ENCODE measurements around the gene APOF. TPM values are rescaled to one million over a fixed set of nuclear protein-coding genes. Genes with fewer than 3 reads are reported as not detected.
"Not testable (repeated sequence)": the region's sequence is repeated elsewhere in the genome, so short reads cannot be mapped to it uniquely, and the experiment has no call there.

The APOF gene
- total and polyA plus RNA-seq, 9 donors = not detected

- Histone ChIP-seq H3K36me3 (ENCODE audit: control insufficient read depth, insufficient read depth, low read length) (peaks cover 3% of the 10 kb centered on the region), H3K27me3 (ENCODE audit: control insufficient read depth, insufficient read depth, low read length) (no peaks in the 10 kb centered on the region), H3K27ac (ENCODE audit: low read length) (peak overlapping the region; percentile 95), H3K4me3 (ENCODE audit: low read length) (peak overlapping the region; percentile 57), H3K9me3 (replicated peaks; ENCODE audit: control insufficient read depth, low read depth, low read length) (no peaks in the 10 kb centered on the region), H3K4me1 (ENCODE audit: control insufficient read depth, insufficient read depth, low read length) (peaks cover 13% of the 10 kb centered on the region)
- no peak for DNase-seq
- WGBS (ENCODE audit: insufficient coverage) = no CpG with 5 or more reads among the region's 8 CpGs
These were observed 29.4 kb downstream of the APOF start for GRCh38 chr12:56333197-56333678.

GRCh38 chr12:56332512-56333196 lies 30.0 kb downstream of the APOF start:
- 98% methylated on average over 5 of the region's 11 CpGs for WGBS (ENCODE audit: insufficient coverage)
- H3K27ac ChIP-seq (ENCODE audit: low read length) = peak overlapping the region; percentile 95
- DNase-seq = no peak
- peak overlapping the region; percentile 57 for H3K4me3 ChIP-seq (ENCODE audit: low read length)
- no peaks in the 10 kb centered on the region for H3K27me3 ChIP-seq (ENCODE audit: control insufficient read depth, insufficient read depth, low read length)
- peaks cover 9% of the 10 kb centered on the region for H3K36me3 ChIP-seq (ENCODE audit: control insufficient read depth, insufficient read depth, low read length)
- H3K9me3 ChIP-seq (replicated peaks; ENCODE audit: control insufficient read depth, low read depth, low read length) = no peaks in the 10 kb centered on the region
- H3K4me1 ChIP-seq (ENCODE audit: control insufficient read depth, insufficient read depth, low read length) = peaks cover 13% of the 10 kb centered on the region

- WGBS (ENCODE audit: insufficient coverage) = no CpG with 5 or more reads among the region's 7 CpGs
- H3K4me3 ChIP-seq (ENCODE audit: low read length) = no peak overlapping the region
- peaks cover 25% of the 10 kb centered on the region for H3K36me3 ChIP-seq (ENCODE audit: control insufficient read depth, insufficient read depth, low read length)
- H3K4me1 ChIP-seq (ENCODE audit: control insufficient read depth, insufficient read depth, low read length) = peaks cover 13% of the 10 kb centered on the region
- no peaks in the 10 kb centered on the region for H3K27me3 ChIP-seq (ENCODE audit: control insufficient read depth, insufficient read depth, low read length)
- no peak overlapping the region for H3K27ac ChIP-seq (ENCODE audit: low read length)
- no peaks in the 10 kb centered on the region for H3K9me3 ChIP-seq (replicated peaks; ENCODE audit: control insufficient read depth, low read depth, low read length)
- no peak for DNase-seq
These were observed 31.6 kb downstream of the APOF start for GRCh38 chr12:56330936-56331490.

GRCh38 chr12:56326533-56326932 lies 36.1 kb downstream of the APOF start:
- H3K36me3 ChIP-seq (ENCODE audit: control insufficient read depth, insufficient read depth, low read length) = peaks cover 66% of the 10 kb centered on the region
- H3K9me3 ChIP-seq (replicated peaks; ENCODE audit: control insufficient read depth, low read depth, low read length) = no peaks in the 10 kb centered on the region
- 92% methylated on average over 5 of the region's 6 CpGs for WGBS (ENCODE audit: insufficient coverage)
- H3K27ac ChIP-seq (ENCODE audit: low read length) = no peak overlapping the region
- no peaks in the 10 kb centered on the region for H3K4me1 ChIP-seq (ENCODE audit: control insufficient read depth, insufficient read depth, low read length)
- no peak for DNase-seq
- no peak overlapping the region for H3K4me3 ChIP-seq (ENCODE audit: low read length)
- no peaks in the 10 kb centered on the region for H3K27me3 ChIP-seq (ENCODE audit: control insufficient read depth, insufficient read depth, low read length)

- no peaks in the 10 kb centered on the region for H3K4me1 ChIP-seq (ENCODE audit: control insufficient read depth, insufficient read depth, low read length)
- no peak overlapping the region for H3K4me3 ChIP-seq (ENCODE audit: low read length)
- WGBS (ENCODE audit: insufficient coverage) = 97% methylated on average over 5 of the region's 8 CpGs
- H3K9me3 ChIP-seq (replicated peaks; ENCODE audit: control insufficient read depth, low read depth, low read length) = no peaks in the 10 kb centered on the region
- H3K36me3 ChIP-seq (ENCODE audit: control insufficient read depth, insufficient read depth, low read length) = peaks cover 66% of the 10 kb centered on the region
- no peaks in the 10 kb centered on the region for H3K27me3 ChIP-seq (ENCODE audit: control insufficient read depth, insufficient read depth, low read length)
- no peak for DNase-seq
- H3K27ac ChIP-seq (ENCODE audit: low read length) = no peak overlapping the region
These were observed 36.5 kb downstream of the APOF start for GRCh38 chr12:56326126-56326525.

- no peak overlapping the region for H3K4me3 ChIP-seq (ENCODE audit: low read length)
- H3K36me3 ChIP-seq (ENCODE audit: control insufficient read depth, insufficient read depth, low read length) = peaks cover 78% of the 10 kb centered on the region
- H3K9me3 ChIP-seq (replicated peaks; ENCODE audit: control insufficient read depth, low read depth, low read length) = no peaks in the 10 kb centered on the region
- H3K4me1 ChIP-seq (ENCODE audit: control insufficient read depth, insufficient read depth, low read length) = no peaks in the 10 kb centered on the region
- 92% methylated on average over 2 of the region's 6 CpGs for WGBS (ENCODE audit: insufficient coverage)
- H3K27me3 ChIP-seq (ENCODE audit: control insufficient read depth, insufficient read depth, low read length) = no peaks in the 10 kb centered on the region
- no peak for DNase-seq
- no peak overlapping the region for H3K27ac ChIP-seq (ENCODE audit: low read length)
These were observed 38.5 kb downstream of the APOF start for GRCh38 chr12:56324206-56324605.

GRCh38 chr12:56321610-56322009 lies 41.0 kb downstream of the APOF start:
- not testable (repeated sequence) for H3K9me3 ChIP-seq (replicated peaks; ENCODE audit: control insufficient read depth, low read depth, low read length); H3K4me1 ChIP-seq (ENCODE audit: control insufficient read depth, insufficient read depth, low read length); H3K27me3 ChIP-seq (ENCODE audit: control insufficient read depth, insufficient read depth, low read length); DNase-seq; H3K27ac ChIP-seq (ENCODE audit: low read length); H3K4me3 ChIP-seq (ENCODE audit: low read length)
- WGBS (ENCODE audit: insufficient coverage) = 80% methylated on average over 1 of the region's 8 CpGs
- peaks cover 73% of the 10 kb centered on the region for H3K36me3 ChIP-seq (ENCODE audit: control insufficient read depth, insufficient read depth, low read length)

- Histone ChIP-seq H3K27me3 (ENCODE audit: control insufficient read depth, insufficient read depth, low read length) (no peaks in the 10 kb centered on the region), H3K4me1 (ENCODE audit: control insufficient read depth, insufficient read depth, low read length) (peaks cover 7% of the 10 kb centered on the region), H3K36me3 (ENCODE audit: control insufficient read depth, insufficient read depth, low read length) (peaks cover 68% of the 10 kb centered on the region), H3K9me3 (replicated peaks; ENCODE audit: control insufficient read depth, low read depth, low read length) (no peaks in the 10 kb centered on the region), H3K27ac (ENCODE audit: low read length) (no peak overlapping the region), H3K4me3 (ENCODE audit: low read length) (no peak overlapping the region)
- no peak for DNase-seq
- 100% methylated on average over 1 of the region's 2 CpGs for WGBS (ENCODE audit: insufficient coverage)
These were observed 41.6 kb downstream of the APOF start for GRCh38 chr12:56321027-56321426.

GRCh38 chr12:56317675-56318074 lies 45.0 kb downstream of the APOF start:
- Histone ChIP-seq H3K4me1 (ENCODE audit: control insufficient read depth, insufficient read depth, low read length) (peaks cover 15% of the 10 kb centered on the region), H3K9me3 (replicated peaks; ENCODE audit: control insufficient read depth, low read depth, low read length) (no peaks in the 10 kb centered on the region), H3K4me3 (ENCODE audit: low read length) (no peak overlapping the region), H3K36me3 (ENCODE audit: control insufficient read depth, insufficient read depth, low read length) (peaks cover 46% of the 10 kb centered on the region), H3K27ac (ENCODE audit: low read length) (no peak overlapping the region), H3K27me3 (ENCODE audit: control insufficient read depth, insufficient read depth, low read length) (no peaks in the 10 kb centered on the region)
- WGBS (ENCODE audit: insufficient coverage) = no CpG with 5 or more reads among the region's 3 CpGs
- no peak for DNase-seq

GRCh38 chr12:56315622-56316473 lies 46.8 kb downstream of the APOF start, which contains the start of gene CNPY2:
Gene CNPY2, minus strand, starts transcription at chr12:56315988. Its CDS starts 771 bp downstream, at chr12:56315217.
- peak within 1 kb of the TSS; percentile 93 for H3K4me3 ChIP-seq (ENCODE audit: low read length)
- peak within 1 kb of the TSS; percentile 97 for H3K27ac ChIP-seq (ENCODE audit: low read length)
- peaks cover 50% of the 10 kb centered on the region for H3K36me3 ChIP-seq (ENCODE audit: control insufficient read depth, insufficient read depth, low read length)
- DNase-seq = peak; percentile 98
- H3K9me3 ChIP-seq (replicated peaks; ENCODE audit: control insufficient read depth, low read depth, low read length) = no peaks in the 10 kb centered on the region
- peaks cover 15% of the 10 kb centered on the region for H3K4me1 ChIP-seq (ENCODE audit: control insufficient read depth, insufficient read depth, low read length)
- WGBS (ENCODE audit: insufficient coverage) = under 1% methylated on average over 60 of the region's 62 CpGs
- no peaks in the 10 kb centered on the region for H3K27me3 ChIP-seq (ENCODE audit: control insufficient read depth, insufficient read depth, low read length)

All from muscle of leg (tissue), 11 donors.